HCT116 (cell line): ENCODE results near the gene C15orf39.

Experiments used
- CEBPB ChIP-seq: IDR thresholded peaks from 2 replicates; pipeline ENCODE4 v1.6.1; 2012; ENCODE audit warnings: low read depth
- EZH2 ChIP-seq: fragments of 200-600 bp; sonication (generic); IDR thresholded peaks from 2 replicates; pipeline ENCODE4 v1.6.1; 2017; ENCODE audit warnings: antibody characterized with exemption, mixed run types
- EZH2phosphoT487 ChIP-seq: fragments of 200-600 bp; IDR thresholded peaks from 2 replicates; pipeline ENCODE4 v1.6.1; 2018; ENCODE audit warnings: antibody characterized with exemption, borderline replicate concordance
- JUND ChIP-seq: IDR thresholded peaks from 2 replicates; pipeline ENCODE4 v1.6.1; 2012
- MAX ChIP-seq: IDR thresholded peaks from 2 replicates; pipeline ENCODE4 v1.6.1; 2012
- POLR2A ChIP-seq: IDR thresholded peaks from 2 replicates; pipeline ENCODE4 v1.7.0; 2011; ENCODE audit warnings: borderline replicate concordance; ENCODE audit not compliant: insufficient read depth, insufficient read length; ENCODE audit errors: extremely low read depth
- TF ChIP-seq, protein P1 (sequence below), 3 experiments: fragments of 200-600 bp in 1 of 3; sonication (generic) in 1 of 3; IDR thresholded peaks in 2 of 3; conservative IDR thresholded peaks in 1 of 3; 2 replicates each; pipeline ENCODE4 v1.5.1; 2012 to 2017; ENCODE audit warnings: low read depth in 2 of 3, low read length in 2 of 3, antibody characterized with exemption in 1 of 3, borderline replicate concordance in 1 of 3, control low read depth in 1 of 3, mild to moderate bottlenecking in 1 of 3, mixed read lengths in 1 of 3, mixed run types in 1 of 3, moderate library complexity in 1 of 3; ENCODE audit not compliant: insufficient read depth in 1 of 3

DNA sequence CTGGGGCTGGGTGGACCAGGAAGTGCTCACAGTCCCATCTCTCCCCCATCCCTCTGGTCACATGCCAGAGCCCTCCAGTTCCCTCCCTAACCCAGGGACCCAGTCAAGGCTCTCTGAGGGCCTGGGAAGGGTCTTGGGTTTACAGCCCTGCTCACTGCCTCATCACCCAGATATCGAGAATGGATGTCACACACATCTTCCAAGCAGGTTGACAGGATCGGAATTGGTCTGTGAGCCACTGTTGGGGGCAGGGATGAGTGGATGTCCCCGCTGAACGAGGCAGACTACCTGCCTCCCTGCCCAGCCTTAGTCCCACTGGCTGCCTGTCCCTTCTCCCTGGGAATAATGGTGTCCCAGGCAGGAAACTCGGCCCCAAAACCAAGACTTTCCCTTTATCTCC lies 36.5 kb downstream of the C15orf39 start:
- TF ChIP-seq POLR2A = no peak
- no peak for TF ChIP-seq JUND
- TF ChIP-seq, protein P1, sequence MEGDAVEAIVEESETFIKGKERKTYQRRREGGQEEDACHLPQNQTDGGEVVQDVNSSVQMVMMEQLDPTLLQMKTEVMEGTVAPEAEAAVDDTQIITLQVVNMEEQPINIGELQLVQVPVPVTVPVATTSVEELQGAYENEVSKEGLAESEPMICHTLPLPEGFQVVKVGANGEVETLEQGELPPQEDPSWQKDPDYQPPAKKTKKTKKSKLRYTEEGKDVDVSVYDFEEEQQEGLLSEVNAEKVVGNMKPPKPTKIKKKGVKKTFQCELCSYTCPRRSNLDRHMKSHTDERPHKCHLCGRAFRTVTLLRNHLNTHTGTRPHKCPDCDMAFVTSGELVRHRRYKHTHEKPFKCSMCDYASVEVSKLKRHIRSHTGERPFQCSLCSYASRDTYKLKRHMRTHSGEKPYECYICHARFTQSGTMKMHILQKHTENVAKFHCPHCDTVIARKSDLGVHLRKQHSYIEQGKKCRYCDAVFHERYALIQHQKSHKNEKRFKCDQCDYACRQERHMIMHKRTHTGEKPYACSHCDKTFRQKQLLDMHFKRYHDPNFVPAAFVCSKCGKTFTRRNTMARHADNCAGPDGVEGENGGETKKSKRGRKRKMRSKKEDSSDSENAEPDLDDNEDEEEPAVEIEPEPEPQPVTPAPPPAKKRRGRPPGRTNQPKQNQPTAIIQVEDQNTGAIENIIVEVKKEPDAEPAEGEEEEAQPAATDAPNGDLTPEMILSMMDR (IDR thresholded peaks at IDR 0.05 in 2 of 3, conservative IDR thresholded peaks at IDR 0.05 in 1 of 3; ENCODE audit: borderline replicate concordance in 1 of 3, insufficient read depth in 1 of 3, low read depth in 2 of 3, low read length in 2 of 3) = no peak
- no peak for TF ChIP-seq CEBPB
- no peak for TF ChIP-seq MAX
- no peak for TF ChIP-seq EZH2
- no peak for TF ChIP-seq EZH2phosphoT487
